ENCODE results near the gene OR14C36.

DNA sequence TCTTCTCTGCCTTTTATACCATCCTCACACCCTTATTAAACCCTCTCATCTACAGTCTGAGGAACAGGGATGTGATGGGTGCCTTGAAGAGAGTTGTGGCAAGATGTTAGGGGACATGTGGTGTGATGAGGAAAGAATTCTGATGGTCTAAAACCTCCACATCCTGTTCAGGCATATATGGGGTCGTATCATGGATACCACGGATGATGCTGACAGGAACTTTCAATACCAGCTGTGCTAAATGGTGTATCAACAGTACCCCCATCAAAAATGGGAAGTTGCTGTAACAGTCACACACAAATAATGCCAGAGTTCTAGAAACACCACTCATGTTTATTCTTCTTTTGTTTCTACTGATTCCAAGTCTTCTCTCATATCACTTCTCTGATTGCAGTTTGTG, 39.9 kb downstream of the OR14C36 start:
- TF ChIP-seq, protein P1, sequence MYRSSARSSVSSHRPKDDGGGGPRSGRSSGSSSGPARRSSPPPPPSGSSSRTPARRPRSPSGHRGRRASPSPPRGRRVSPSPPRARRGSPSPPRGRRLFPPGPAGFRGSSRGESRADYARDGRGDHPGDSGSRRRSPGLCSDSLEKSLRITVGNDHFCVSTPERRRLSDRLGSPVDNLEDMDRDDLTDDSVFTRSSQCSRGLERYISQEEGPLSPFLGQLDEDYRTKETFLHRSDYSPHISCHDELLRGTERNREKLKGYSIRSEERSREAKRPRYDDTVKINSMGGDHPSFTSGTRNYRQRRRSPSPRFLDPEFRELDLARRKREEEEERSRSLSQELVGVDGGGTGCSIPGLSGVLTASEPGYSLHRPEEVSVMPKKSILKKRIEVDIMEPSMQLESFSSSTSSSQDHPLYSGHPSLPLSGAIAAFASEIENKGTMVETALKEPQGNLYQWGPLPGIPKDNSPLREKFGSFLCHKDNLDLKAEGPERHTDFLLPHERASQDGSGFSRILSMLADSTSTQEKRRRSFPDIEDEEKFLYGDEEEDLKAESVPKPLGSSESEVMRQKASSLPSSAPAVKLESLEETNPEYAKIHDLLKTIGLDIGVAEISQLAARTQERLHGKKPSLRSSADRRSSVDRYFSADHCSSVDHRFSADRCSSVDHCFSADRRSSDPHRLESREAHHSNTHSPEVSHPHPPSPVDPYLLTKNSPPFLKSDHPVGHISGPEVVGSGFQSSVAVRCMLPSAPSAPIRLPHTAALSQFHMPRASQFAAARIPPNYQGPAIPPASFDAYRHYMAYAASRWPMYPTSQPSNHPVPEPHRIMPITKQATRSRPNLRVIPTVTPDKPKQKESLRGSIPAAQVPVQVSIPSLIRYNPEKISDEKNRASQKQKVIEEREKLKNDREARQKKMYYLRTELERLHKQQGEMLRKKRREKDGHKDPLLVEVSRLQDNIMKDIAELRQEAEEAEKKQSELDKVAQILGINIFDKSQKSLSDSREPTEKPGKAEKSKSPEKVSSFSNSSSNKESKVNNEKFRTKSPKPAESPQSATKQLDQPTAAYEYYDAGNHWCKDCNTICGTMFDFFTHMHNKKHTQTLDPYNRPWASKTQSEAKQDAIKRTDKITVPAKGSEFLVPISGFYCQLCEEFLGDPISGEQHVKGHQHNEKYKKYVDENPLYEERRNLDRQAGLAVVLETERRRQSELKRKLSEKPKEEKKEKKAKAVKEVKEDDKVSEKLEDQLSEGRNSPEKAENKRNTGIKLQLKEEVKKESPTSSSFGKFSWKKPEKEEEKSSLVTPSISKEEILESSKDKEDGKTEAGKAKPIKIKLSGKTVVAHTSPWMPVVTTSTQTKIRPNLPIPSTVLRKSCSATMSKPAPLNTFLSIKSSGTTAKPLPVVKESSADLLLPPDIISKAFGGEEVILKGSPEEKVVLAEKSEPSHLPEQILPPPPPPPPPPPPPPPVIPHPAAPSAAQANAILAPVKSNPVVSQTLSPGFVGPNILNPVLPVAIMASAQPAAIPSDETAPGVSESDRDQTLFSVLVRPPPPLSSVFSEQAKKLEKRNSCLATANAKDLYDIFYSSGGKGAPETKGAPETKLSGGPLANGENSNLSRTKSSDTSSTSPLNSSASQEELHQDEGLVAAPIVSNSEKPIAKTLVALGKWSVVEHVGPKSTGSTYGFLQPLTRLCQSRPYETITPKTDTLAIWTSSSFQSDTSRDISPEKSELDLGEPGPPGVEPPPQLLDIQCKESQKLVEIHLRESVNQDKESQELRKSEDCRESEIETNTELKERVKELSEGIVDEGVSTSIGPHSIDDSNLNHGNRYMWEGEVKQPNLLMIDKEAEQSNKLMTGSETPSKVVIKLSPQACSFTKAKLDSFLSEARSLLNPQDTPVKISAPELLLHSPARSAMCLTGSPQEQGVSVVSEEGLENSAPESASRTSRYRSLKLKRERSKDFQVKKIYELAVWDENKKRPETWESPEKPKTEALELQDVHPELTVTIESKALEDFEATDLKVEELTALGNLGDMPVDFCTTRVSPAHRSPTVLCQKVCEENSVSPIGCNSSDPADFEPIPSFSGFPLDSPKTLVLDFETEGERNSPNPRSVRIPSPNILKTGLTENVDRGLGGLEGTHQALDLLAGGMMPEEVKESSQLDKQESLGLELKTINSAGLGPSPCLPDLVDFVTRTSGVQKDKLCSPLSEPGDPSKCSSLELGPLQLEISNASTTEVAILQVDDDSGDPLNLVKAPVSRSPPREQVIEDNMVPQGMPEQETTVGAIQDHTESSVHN (CRISPR knock-in tag; IDR thresholded peaks at IDR 0.05), result no peak
- TF ChIP-seq HOXD1 (CRISPR knock-in tag; IDR thresholded peaks at IDR 0.05), result no peak
- TF ChIP-seq, protein P2, sequence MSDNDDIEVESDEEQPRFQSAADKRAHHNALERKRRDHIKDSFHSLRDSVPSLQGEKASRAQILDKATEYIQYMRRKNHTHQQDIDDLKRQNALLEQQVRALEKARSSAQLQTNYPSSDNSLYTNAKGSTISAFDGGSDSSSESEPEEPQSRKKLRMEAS (IDR thresholded peaks at IDR 0.05), result no peak
